Stimulated activated CD4-positive, alpha-beta T cell treated with anti-CD3 and anti-CD28 coated beads, Interleukin-4, amount 100 ng/mL, for 24 hours (primary cell): ENCODE results near the gene BDH1.

Source experiments
- DNase-seq: peaks from one replicate; pipeline ENCODE4 v3.0.0-alpha.2; 2020

The BDH1 gene

GRCh38 chr3:197547306-197548011 lies 8.3 kb downstream of the BDH1 start:
- no peak for DNase-seq

GRCh38 chr3:197546307-197547085 lies 9.3 kb downstream of the BDH1 start:
- no peak for DNase-seq

- DNase-seq: no peak
These were observed 10.2 kb downstream of the BDH1 start for GRCh38 chr3:197545571-197545970.

GRCh38 chr3:197545101-197545500 lies 10.7 kb downstream of the BDH1 start:
- DNase-seq: no peak

- no peak for DNase-seq
These were observed 12.9 kb downstream of the BDH1 start for GRCh38 chr3:197542741-197543454.

- DNase-seq: no peak
These were observed 13.8 kb downstream of the BDH1 start for GRCh38 chr3:197541756-197542539.

GRCh38 chr3:197540961-197541377 lies 14.8 kb downstream of the BDH1 start:
- DNase-seq: no peak

GRCh38 chr3:197539651-197540051 lies 16.1 kb downstream of the BDH1 start:
- DNase-seq: no peak

GRCh38 chr3:197533927-197534725 lies 21.6 kb downstream of the BDH1 start:
- DNase-seq: no peak

GRCh38 chr3:197533396-197533795 lies 22.4 kb downstream of the BDH1 start:
- DNase-seq: no peak

GRCh38 chr3:197532388-197532787 lies 23.4 kb downstream of the BDH1 start:
- DNase-seq: no peak

GRCh38 chr3:197528190-197528589 lies 27.6 kb downstream of the BDH1 start:
- DNase-seq: no peak

- DNase-seq: no peak
These were observed 28.2 kb downstream of the BDH1 start for GRCh38 chr3:197527569-197527968.

- no peak for DNase-seq
These were observed 30.1 kb downstream of the BDH1 start for GRCh38 chr3:197525706-197526105.

GRCh38 chr3:197524128-197524527 lies 31.6 kb downstream of the BDH1 start:
- DNase-seq: no peak

GRCh38 chr3:197523526-197523925 lies 32.2 kb downstream of the BDH1 start:
- DNase-seq: no peak

- DNase-seq: no peak
These were observed 32.8 kb downstream of the BDH1 start for GRCh38 chr3:197522881-197523441.

- no peak for DNase-seq
These were observed 33.5 kb downstream of the BDH1 start for GRCh38 chr3:197522183-197522715.

- DNase-seq: no peak
These were observed 34.2 kb downstream of the BDH1 start for GRCh38 chr3:197521277-197522182.
